ENCODE measurements around the gene CNPY1.

CNPY1 gene

DNA sequence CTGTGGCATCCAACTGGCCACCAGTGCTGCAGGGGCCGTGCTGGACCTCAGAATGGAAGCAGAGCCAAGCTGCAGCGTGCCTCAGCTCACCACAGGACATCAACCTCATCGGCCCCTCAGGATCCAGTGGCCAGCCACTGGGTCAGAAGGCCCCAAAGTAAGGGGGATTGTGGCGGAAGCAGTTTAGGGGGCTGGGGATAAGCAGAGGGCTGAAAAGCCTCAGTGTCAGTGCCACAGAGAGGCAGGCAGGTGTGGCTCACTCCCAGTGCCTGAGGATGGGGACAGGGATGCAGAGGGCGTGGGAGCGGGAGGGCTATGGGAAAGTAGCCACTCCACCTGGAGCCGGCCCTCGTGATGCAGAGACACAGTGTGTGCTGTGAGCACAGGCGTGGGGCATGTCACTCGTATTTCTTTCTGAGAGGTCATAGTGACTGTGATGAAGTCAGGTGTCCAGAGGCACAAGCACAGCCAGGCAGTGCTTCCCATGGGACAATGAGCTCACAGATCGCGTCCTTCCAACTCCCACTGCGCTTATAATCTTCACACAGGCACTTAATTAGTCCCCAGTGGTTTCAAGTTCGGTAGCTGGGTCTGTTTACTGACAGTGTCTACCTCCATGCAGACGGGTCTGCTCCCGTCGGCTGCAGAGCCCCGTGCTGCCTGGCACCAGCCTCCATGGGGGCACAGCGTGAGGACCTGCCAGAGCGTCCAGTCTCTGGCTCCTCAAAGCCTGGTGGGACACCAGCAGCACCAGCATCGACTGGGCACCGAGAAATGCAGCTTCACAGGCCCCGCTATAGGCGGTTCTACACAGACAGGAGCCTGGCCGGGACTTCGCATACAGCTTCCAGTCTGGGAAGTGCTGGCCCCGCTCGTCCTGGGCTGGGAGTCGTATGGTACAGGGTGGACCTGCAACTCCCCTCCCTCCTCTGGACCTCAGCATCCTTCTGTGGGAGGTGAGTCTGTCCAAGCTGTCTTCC, 42.9 kb upstream of the CNPY1 start:
- TF ChIP-seq, protein P1, sequence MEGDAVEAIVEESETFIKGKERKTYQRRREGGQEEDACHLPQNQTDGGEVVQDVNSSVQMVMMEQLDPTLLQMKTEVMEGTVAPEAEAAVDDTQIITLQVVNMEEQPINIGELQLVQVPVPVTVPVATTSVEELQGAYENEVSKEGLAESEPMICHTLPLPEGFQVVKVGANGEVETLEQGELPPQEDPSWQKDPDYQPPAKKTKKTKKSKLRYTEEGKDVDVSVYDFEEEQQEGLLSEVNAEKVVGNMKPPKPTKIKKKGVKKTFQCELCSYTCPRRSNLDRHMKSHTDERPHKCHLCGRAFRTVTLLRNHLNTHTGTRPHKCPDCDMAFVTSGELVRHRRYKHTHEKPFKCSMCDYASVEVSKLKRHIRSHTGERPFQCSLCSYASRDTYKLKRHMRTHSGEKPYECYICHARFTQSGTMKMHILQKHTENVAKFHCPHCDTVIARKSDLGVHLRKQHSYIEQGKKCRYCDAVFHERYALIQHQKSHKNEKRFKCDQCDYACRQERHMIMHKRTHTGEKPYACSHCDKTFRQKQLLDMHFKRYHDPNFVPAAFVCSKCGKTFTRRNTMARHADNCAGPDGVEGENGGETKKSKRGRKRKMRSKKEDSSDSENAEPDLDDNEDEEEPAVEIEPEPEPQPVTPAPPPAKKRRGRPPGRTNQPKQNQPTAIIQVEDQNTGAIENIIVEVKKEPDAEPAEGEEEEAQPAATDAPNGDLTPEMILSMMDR (IDR thresholded peaks at IDR 0.05; ENCODE audit: insufficient read depth, low read length, missing control alignments), result no peak
- DNase-seq (ENCODE audit: low read depth, low spot score), result no peak
- ChIA-PET POLR2A (no interaction called here), CTCF (interaction anchor here (0.6 to 3.2 kb wide), 2 partner anchors 10 to 178 kb away, joined by 4 to 11 read pairs; no protein-coding TSS in a partner anchor)
- H3K4me3 ChIP-seq (ENCODE audit: low read depth, low read length), result no peak overlapping the region

DNA sequence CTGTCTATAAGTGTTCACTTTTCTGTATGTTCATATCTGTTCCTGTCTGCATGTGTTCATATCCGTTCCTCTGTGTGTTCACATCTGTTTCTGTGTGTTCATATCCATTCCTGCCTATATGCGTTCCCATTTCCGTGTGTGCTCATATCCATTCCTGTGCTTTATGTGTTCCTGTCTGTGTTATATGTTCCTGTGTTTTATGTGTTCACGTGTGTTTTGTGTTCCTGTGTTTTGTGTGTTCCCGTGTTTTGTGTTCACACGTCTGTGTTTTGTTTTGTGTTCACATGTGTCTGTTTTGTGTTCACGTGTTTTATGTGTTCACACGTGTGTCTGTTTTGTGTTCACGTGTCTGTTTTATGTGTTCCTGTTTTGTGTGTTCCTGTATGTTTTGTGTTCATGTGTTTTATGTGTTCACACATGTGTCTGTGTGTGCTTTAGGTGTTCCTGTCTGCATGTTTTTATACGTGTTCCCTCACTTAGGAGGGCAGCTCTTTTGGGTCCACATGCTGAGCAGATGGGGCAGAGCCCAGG, 42.2 kb upstream of the CNPY1 start:
- ChIA-PET POLR2A (no interaction called here), CTCF (interaction anchor here (3.2 kb wide), 1 partner anchor 11 kb away, joined by 11 read pairs; no protein-coding TSS in a partner anchor)
- TF ChIP-seq, protein P1 (IDR thresholded peaks at IDR 0.05; ENCODE audit: insufficient read depth, low read length, missing control alignments), result no peak
- no peak for DNase-seq (ENCODE audit: low read depth, low spot score)
- no peak overlapping the region for H3K4me3 ChIP-seq (ENCODE audit: low read depth, low read length)

DNA sequence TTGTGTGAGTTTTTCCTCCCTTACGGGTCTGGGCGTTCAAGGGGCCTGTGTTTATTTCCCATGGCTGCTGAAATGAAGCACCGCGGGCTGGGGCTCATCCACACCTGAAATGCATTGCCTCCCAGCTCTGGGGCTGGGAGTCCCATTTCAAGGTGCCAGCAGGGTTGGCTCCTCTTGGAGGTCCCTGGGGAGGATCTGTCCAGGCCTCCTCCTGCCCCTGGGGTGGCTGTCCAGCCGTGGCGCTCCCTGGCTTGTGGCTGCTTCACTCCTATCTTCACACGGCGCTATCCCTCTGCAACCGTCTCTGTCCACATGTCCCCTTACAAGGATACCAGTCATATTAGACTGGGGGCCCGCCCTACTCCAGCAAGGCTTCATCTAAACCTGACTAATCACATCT, 41.1 kb upstream of the CNPY1 start:
- TF ChIP-seq, protein P1 (IDR thresholded peaks at IDR 0.05; ENCODE audit: insufficient read depth, low read length, missing control alignments), result no peak
- no peak for DNase-seq (ENCODE audit: low read depth, low spot score)
- CTCF ChIA-PET, result interaction anchor here (3.6 kb wide), 1 partner anchor 11 kb away, joined by 25 read pairs; no protein-coding TSS in a partner anchor
- H3K4me3 ChIP-seq (ENCODE audit: low read depth, low read length), result no peak overlapping the region
- POLR2A ChIA-PET, result no interaction called here

DNA sequence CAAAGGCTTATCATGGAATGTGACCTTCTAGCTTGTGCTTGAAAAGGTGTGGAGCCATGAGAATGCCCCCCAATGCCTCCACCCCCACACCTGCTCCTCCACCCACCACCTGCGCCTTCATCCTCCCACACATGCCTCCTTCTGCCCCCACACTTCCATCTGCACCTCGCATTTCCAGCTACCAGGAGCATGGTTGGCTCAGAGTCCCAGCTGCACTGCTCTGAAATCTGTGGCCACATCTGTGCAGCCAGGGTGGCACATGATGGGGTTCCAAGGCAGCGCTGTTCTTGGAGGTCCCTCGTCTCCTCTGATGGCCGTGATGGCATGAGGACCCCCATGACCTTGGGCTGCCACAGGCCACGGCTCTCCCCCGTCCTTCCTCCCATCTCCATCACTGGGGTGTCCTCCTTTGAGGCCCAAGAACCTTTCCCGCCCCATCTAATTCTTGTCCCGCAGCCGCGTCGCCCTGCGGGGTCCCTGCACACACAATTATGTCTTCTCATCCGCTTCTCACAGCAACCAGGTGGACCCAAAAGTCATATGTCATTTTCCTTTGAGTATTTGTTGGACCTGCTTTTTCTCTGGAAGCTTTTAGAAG, 40.6 kb upstream of the CNPY1 start:
- ChIA-PET POLR2A (no interaction called here), CTCF (interaction anchor here (1.0 to 3.6 kb wide), 2 partner anchors 10 to 12 kb away, joined by 8 to 25 read pairs; no protein-coding TSS in a partner anchor)
- no peak overlapping the region for H3K4me3 ChIP-seq (ENCODE audit: low read depth, low read length)
- TF ChIP-seq, protein P1 (IDR thresholded peaks at IDR 0.05; ENCODE audit: insufficient read depth, low read length, missing control alignments), result no peak
- no peak for DNase-seq (ENCODE audit: low read depth, low spot score)

DNA sequence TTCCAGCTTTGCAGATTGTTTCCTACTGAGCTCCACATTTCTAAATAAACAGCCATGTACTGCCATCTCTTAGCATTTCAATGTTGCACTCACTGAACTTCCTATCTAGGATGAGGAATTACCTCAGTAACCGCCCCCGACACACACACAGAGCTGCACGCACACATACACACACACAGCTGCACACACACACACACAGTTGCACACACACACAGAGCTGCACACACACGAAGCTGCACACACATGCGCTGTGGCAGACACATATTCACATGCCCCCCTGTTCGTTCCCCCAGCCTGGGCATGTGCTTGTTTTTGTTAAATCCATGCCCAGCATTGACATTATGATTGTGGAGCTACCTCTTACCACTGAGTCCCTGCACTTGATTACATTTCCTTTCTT, 39.6 kb upstream of the CNPY1 start:
- no peak overlapping the region for H3K4me3 ChIP-seq (ENCODE audit: low read depth, low read length)
- CTCF ChIA-PET, result interaction anchor here (0.9 to 3.6 kb wide), 5 partner anchors 11 to 659 kb away, joined by 3 to 25 read pairs (median 5); no protein-coding TSS in a partner anchor
- no peak for DNase-seq (ENCODE audit: low read depth, low spot score)
- POLR2A ChIA-PET, result no interaction called here
- TF ChIP-seq, protein P1 (IDR thresholded peaks at IDR 0.05; ENCODE audit: insufficient read depth, low read length, missing control alignments), result no peak

DNA sequence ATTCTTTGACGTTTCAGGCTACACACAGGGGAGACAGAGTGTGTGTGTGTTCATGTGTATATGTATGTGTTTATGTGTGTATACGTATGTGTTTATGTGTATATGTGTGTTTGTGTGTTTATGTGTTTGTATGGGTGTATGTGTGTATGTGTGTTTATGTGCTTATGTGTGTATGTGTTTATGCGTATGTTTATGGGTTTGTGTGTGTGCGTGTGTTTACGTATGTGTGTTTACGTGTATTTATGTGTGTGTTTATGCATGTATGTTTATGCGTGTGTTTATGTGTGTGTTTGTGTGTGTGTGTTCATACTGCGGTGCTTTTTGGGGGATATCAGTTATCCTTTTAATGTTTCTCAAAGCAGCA, 39.2 kb upstream of the CNPY1 start:
- CTCF ChIA-PET, result interaction anchor here (0.9 to 3.6 kb wide), 6 partner anchors 11 to 658 kb away, joined by 3 to 25 read pairs (median 4); no protein-coding TSS in a partner anchor
- POLR2A ChIA-PET, result no interaction called here
- TF ChIP-seq, protein P1 (IDR thresholded peaks at IDR 0.05; ENCODE audit: insufficient read depth, low read length, missing control alignments), result no peak
- no peak overlapping the region for H3K4me3 ChIP-seq (ENCODE audit: low read depth, low read length)
- no peak for DNase-seq (ENCODE audit: low read depth, low spot score)
